ENCODE data around the gene SNRPE. TPM values are rescaled to one million over a fixed set of nuclear protein-coding genes. Genes with fewer than 3 reads are reported as not detected.

Gene SNRPE
- total and polyA plus RNA-seq, 9 of the 15 experiments (the other 6 are each of a cell fraction or from before 2014, with no cell fraction given), result 216 to 1,893 (median 487) TPM

DNA sequence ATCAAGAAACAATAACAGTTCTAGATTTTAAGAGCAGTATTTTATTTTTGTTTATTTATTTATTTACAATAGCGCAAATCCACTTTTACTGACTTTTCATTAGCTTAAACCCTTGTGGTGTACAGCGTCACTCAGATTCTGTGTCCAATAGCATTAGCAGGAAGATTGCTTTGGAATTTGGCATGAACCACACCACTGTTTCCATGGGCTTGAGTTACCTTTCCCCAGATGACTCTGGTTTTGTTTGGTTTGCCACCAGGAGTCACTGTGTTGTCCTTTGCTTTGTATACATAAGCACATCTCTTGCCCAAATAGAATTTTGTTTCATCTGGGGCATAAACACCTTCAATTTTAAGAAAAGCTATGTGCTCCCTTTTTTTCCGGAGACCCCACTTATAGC, 25.9 kb upstream of the SNRPE start:
- in situ Hi-C loops (cut with MboI), result no loop called here
- H3K4me1 ChIP-seq (replicated peaks in 1 of 2; ENCODE audit: control insufficient read depth in 2 of 2, insufficient read depth in 2 of 2, low read length in 2 of 2), result no peaks in the 10 kb centered on the region
- no peak overlapping the region for H3K4me3 ChIP-seq
- FAIRE-seq (peak; percentile 40), DNase-seq (ENCODE audit: extremely low read depth in 1 of 4, low spot score in 3 of 4) (no peak), ATAC-seq (no peak)
- H2AFZ ChIP-seq (ENCODE audit: low read depth, low read length), result no peak overlapping the region
- 96% methylated on average over 3 of the region's 3 CpGs for WGBS (ENCODE audit: insufficient coverage, low coverage, missing lambda C conversion rate)
- no peaks in the 10 kb centered on the region for H4K20me1 ChIP-seq (replicated peaks; ENCODE audit: control insufficient read depth, insufficient read depth, low read length)
- H3K9me1 ChIP-seq (ENCODE audit: control insufficient read depth, insufficient read depth, low read length), result no peaks in the 10 kb centered on the region
- H3K4me2 ChIP-seq (ENCODE audit: insufficient read depth, low read length), result no peak overlapping the region
- H3K36me3 ChIP-seq (ENCODE audit: control insufficient read depth, insufficient read depth, low read length), result peaks cover 93% of the 10 kb centered on the region
- BruUV-seq (replicated peaks), result no TSS peak
- H3K27me3 ChIP-seq (ENCODE audit: control insufficient read depth in 2 of 2, insufficient read depth in 2 of 2, low read length in 2 of 2), result no peaks in the 10 kb centered on the region
- no peaks in the 10 kb centered on the region for H3K79me2 ChIP-seq (ENCODE audit: control insufficient read depth, insufficient read depth, low read length)
- no peak overlapping the region for H3K9ac ChIP-seq (ENCODE audit: insufficient read depth in 1 of 2, low read depth in 2 of 2, low read length in 2 of 2)
- H3K27ac ChIP-seq (ENCODE audit: extremely low read depth, low read depth, low read length), result no peak overlapping the region
- TF ChIP-seq ZBTB12 (CRISPR knock-in tag; IDR thresholded peaks at IDR 0.05) (no peak), THAP12 (CRISPR knock-in tag; IDR thresholded peaks at IDR 0.05) (no peak), CTCF (IDR thresholded peaks at IDR 0.05 in 2 of 3, conservative IDR thresholded peaks at IDR 0.05 in 1 of 3; ENCODE audit: insufficient read depth in 2 of 3, low read depth in 1 of 3, low read length in 3 of 3) (0 out of 6 replicates have a peak, but pooled peaks of 1 of the 3 experiments have one; percentile 14), DMBX1 (CRISPR knock-in tag; IDR thresholded peaks at IDR 0.05; ENCODE audit: borderline replicate concordance) (no peak), TBP (optimal IDR thresholded peaks at IDR 0.05; ENCODE audit: low read depth, low read length) (no peak)
- intact Hi-C loops (cut with micrococcal nuclease), result no loop called here
- ChIA-PET CTCF (ENCODE audit: low intra/inter-chr PET ratio) (interaction anchor here (0.6 kb wide), 1 partner anchor 9 kb away, joined by 4 read pairs; no protein-coding TSS in a partner anchor), POLR2A (interaction anchor here (0.6 to 2.6 kb wide), 2 partner anchors 23 to 25 kb away, joined by 3 to 11 read pairs; no protein-coding TSS in a partner anchor)
- no peaks in the 10 kb centered on the region for H3K9me3 ChIP-seq (replicated peaks; ENCODE audit: control insufficient read depth, insufficient read depth, low read depth, low read length)

Measured in K562 (cell line).